Measurements from ENCODE around the gene CLEC2A.

CLEC2A gene

DNA sequence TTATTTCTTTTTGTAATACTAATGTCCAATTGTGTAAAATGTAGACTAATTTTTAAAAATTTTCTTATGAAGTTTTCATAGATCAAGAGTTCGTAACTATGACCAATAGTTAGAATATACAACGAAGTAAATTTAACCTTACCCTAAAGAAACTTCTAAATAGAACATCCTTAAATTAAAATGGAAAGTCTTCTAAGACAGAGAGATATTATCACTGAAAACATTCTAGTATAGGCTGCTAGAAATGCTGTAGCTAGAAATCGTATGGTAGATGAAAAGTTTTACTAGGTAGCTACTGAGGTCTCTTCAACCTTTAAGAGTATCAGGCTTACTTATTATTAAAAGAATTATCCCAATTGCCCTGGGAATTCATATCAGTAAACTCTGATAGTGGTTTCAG is 925 bp downstream of the CLEC2A start:
- Histone ChIP-seq H3K4me3 (ENCODE audit: low read length in 2 of 2) (no peak overlapping the region), H2BK12ac (ENCODE audit: low read length) (no peak overlapping the region), H2AK5ac (ENCODE audit: low read depth, low read length) (no peak overlapping the region), H3K79me1 (ENCODE audit: low read depth, low read length) (no peaks in the 10 kb centered on the region), H3K4me1 (ENCODE audit: control insufficient read depth in 2 of 2, insufficient read depth in 1 of 2, low read depth in 1 of 2, low read length in 2 of 2) (no peaks in the 10 kb centered on the region), H4K8ac (ENCODE audit: low read depth, low read length) (no peak overlapping the region), H2BK15ac (ENCODE audit: low read length) (no peak overlapping the region), H2BK5ac (ENCODE audit: low read length) (no peak overlapping the region), H3K23ac (ENCODE audit: low read depth, low read length, poor library complexity) (no peak overlapping the region), H3K9ac (ENCODE audit: low read depth, low read length, poor library complexity) (no peak overlapping the region), H3K4me2 (ENCODE audit: insufficient read depth, low read length, poor library complexity, severe bottlenecking) (no peak overlapping the region), H4K91ac (ENCODE audit: low read depth, low read length, poor library complexity) (no peak overlapping the region), H3K36me3 (replicated peaks in 1 of 2; ENCODE audit: control insufficient read depth in 2 of 2, insufficient read depth in 2 of 2, low read length in 2 of 2) (no peaks in the 10 kb centered on the region), H3K27me3 (ENCODE audit: control insufficient read depth in 3 of 3, insufficient read depth in 3 of 3, low read depth in 1 of 3, low read length in 3 of 3) (no peaks in the 10 kb centered on the region), H3K9me3 (replicated peaks in 1 of 2; ENCODE audit: control insufficient read depth in 2 of 2, insufficient read depth in 1 of 2, low read depth in 1 of 2, low read length in 2 of 2) (no peaks in the 10 kb centered on the region), H2AFZ (ENCODE audit: low read length) (no peak overlapping the region), H3K18ac (ENCODE audit: low read length) (no peak overlapping the region), H2BK120ac (ENCODE audit: low read depth, low read length) (no peak overlapping the region), H3K4ac (ENCODE audit: low read length) (no peak overlapping the region), H3K27ac (replicated peaks; ENCODE audit: low read length) (no peak overlapping the region), H3K14ac (ENCODE audit: low read length) (no peak overlapping the region)
- WGBS, 2 donors (ENCODE audit: extremely low coverage in 2 of 2, insufficient read length in 2 of 2, insufficient replicate concordance in 1 of 2) = no CpG with 5 or more reads among the region's 3 CpGs
- DNase-seq (ENCODE audit: low spot score) = no peak

- H2BK15ac ChIP-seq (ENCODE audit: low read length) = no peak overlapping the region
- no peak overlapping the region for H3K4ac ChIP-seq (ENCODE audit: low read length)
- no peaks in the 10 kb centered on the region for H3K9me3 ChIP-seq (replicated peaks in 1 of 2; ENCODE audit: control insufficient read depth in 2 of 2, insufficient read depth in 1 of 2, low read depth in 1 of 2, low read length in 2 of 2)
- H3K27me3 ChIP-seq (ENCODE audit: control insufficient read depth in 3 of 3, insufficient read depth in 3 of 3, low read depth in 1 of 3, low read length in 3 of 3) = no peaks in the 10 kb centered on the region
- no peaks in the 10 kb centered on the region for H3K4me1 ChIP-seq (ENCODE audit: control insufficient read depth in 2 of 2, insufficient read depth in 1 of 2, low read depth in 1 of 2, low read length in 2 of 2)
- H3K23ac ChIP-seq (ENCODE audit: low read depth, low read length, poor library complexity) = no peak overlapping the region
- no peak overlapping the region for H4K91ac ChIP-seq (ENCODE audit: low read depth, low read length, poor library complexity)
- no CpG with 5 or more reads among the region's 3 CpGs for WGBS, 2 donors (ENCODE audit: extremely low coverage in 2 of 2, insufficient read length in 2 of 2, insufficient replicate concordance in 1 of 2)
- no peak overlapping the region for H2AFZ ChIP-seq (ENCODE audit: low read length)
- no peaks in the 10 kb centered on the region for H3K36me3 ChIP-seq (replicated peaks in 1 of 2; ENCODE audit: control insufficient read depth in 2 of 2, insufficient read depth in 2 of 2, low read length in 2 of 2)
- no peak overlapping the region for H3K4me3 ChIP-seq (ENCODE audit: low read length in 2 of 2)
- no peak overlapping the region for H2BK120ac ChIP-seq (ENCODE audit: low read depth, low read length)
- DNase-seq (ENCODE audit: low spot score) = no peak
- H3K27ac ChIP-seq (replicated peaks; ENCODE audit: low read length) = no peak overlapping the region
- H2BK5ac ChIP-seq (ENCODE audit: low read length) = no peak overlapping the region
- no peak overlapping the region for H3K4me2 ChIP-seq (ENCODE audit: insufficient read depth, low read length, poor library complexity, severe bottlenecking)
- H2BK12ac ChIP-seq (ENCODE audit: low read length) = no peak overlapping the region
- H4K8ac ChIP-seq (ENCODE audit: low read depth, low read length) = no peak overlapping the region
- no peak overlapping the region for H3K14ac ChIP-seq (ENCODE audit: low read length)
- H2AK5ac ChIP-seq (ENCODE audit: low read depth, low read length) = no peak overlapping the region
- H3K18ac ChIP-seq (ENCODE audit: low read length) = no peak overlapping the region
- no peaks in the 10 kb centered on the region for H3K79me1 ChIP-seq (ENCODE audit: low read depth, low read length)
- no peak overlapping the region for H3K9ac ChIP-seq (ENCODE audit: low read depth, low read length, poor library complexity)
These were observed 3.6 kb downstream of the CLEC2A start for GRCh38 chr12:9928607-9929006.

DNA sequence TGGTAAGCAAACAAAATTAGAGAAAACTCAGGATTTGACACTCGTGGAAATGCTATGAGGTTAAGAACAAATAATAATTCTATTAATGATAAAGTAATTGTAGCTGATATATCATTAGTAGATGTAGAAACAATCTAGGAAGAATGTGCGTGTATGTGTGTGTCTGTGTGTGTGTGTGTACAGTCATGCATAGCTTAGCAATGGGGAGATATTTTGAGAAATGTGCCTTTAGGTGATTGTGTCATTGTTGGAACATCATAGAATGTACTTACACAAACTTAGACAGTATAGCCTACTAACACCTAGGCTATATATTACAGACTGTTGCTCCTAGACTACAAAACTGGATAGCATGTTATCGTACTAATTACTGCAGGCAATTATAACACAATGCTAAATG is 5.3 kb downstream of the CLEC2A start:
- Histone ChIP-seq H2AFZ (ENCODE audit: low read length) (no peak overlapping the region), H3K18ac (ENCODE audit: low read length) (no peak overlapping the region), H3K9ac (ENCODE audit: low read depth, low read length, poor library complexity) (no peak overlapping the region), H3K4me2 (ENCODE audit: insufficient read depth, low read length, poor library complexity, severe bottlenecking) (no peak overlapping the region), H3K36me3 (replicated peaks in 1 of 2; ENCODE audit: control insufficient read depth in 2 of 2, insufficient read depth in 2 of 2, low read length in 2 of 2) (no peaks in the 10 kb centered on the region), H2BK12ac (ENCODE audit: low read length) (no peak overlapping the region), H3K79me1 (ENCODE audit: low read depth, low read length) (no peaks in the 10 kb centered on the region), H2BK120ac (ENCODE audit: low read depth, low read length) (no peak overlapping the region), H3K4ac (ENCODE audit: low read length) (no peak overlapping the region), H3K27ac (replicated peaks; ENCODE audit: low read length) (no peak overlapping the region), H3K23ac (ENCODE audit: low read depth, low read length, poor library complexity) (no peak overlapping the region), H2BK5ac (ENCODE audit: low read length) (no peak overlapping the region), H4K8ac (ENCODE audit: low read depth, low read length) (no peak overlapping the region), H2BK15ac (ENCODE audit: low read length) (no peak overlapping the region), H3K27me3 (ENCODE audit: control insufficient read depth in 3 of 3, insufficient read depth in 3 of 3, low read depth in 1 of 3, low read length in 3 of 3) (no peaks in the 10 kb centered on the region), H3K4me1 (ENCODE audit: control insufficient read depth in 2 of 2, insufficient read depth in 1 of 2, low read depth in 1 of 2, low read length in 2 of 2) (no peaks in the 10 kb centered on the region), H3K14ac (ENCODE audit: low read length) (no peak overlapping the region), H3K4me3 (ENCODE audit: low read length in 2 of 2) (no peak overlapping the region), H4K91ac (ENCODE audit: low read depth, low read length, poor library complexity) (no peak overlapping the region), H3K9me3 (replicated peaks in 1 of 2; ENCODE audit: control insufficient read depth in 2 of 2, insufficient read depth in 1 of 2, low read depth in 1 of 2, low read length in 2 of 2) (no peaks in the 10 kb centered on the region), H2AK5ac (ENCODE audit: low read depth, low read length) (no peak overlapping the region)
- WGBS, 2 donors (ENCODE audit: extremely low coverage in 2 of 2, insufficient read length in 2 of 2, insufficient replicate concordance in 1 of 2) = no CpG with 5 or more reads among the region's 3 CpGs
- no peak for DNase-seq (ENCODE audit: low spot score)

- H4K91ac ChIP-seq (ENCODE audit: low read depth, low read length, poor library complexity) = no peak overlapping the region
- H2BK120ac ChIP-seq (ENCODE audit: low read depth, low read length) = no peak overlapping the region
- H2BK12ac ChIP-seq (ENCODE audit: low read length) = no peak overlapping the region
- H3K4ac ChIP-seq (ENCODE audit: low read length) = no peak overlapping the region
- no peaks in the 10 kb centered on the region for H3K9me3 ChIP-seq (replicated peaks in 1 of 2; ENCODE audit: control insufficient read depth in 2 of 2, insufficient read depth in 1 of 2, low read depth in 1 of 2, low read length in 2 of 2)
- H3K14ac ChIP-seq (ENCODE audit: low read length) = no peak overlapping the region
- no peak overlapping the region for H3K27ac ChIP-seq (replicated peaks; ENCODE audit: low read length)
- no peak overlapping the region for H2AFZ ChIP-seq (ENCODE audit: low read length)
- H4K8ac ChIP-seq (ENCODE audit: low read depth, low read length) = no peak overlapping the region
- H3K4me1 ChIP-seq (ENCODE audit: control insufficient read depth in 2 of 2, insufficient read depth in 1 of 2, low read depth in 1 of 2, low read length in 2 of 2) = no peaks in the 10 kb centered on the region
- no peak overlapping the region for H3K4me3 ChIP-seq (ENCODE audit: low read length in 2 of 2)
- no peak overlapping the region for H2BK5ac ChIP-seq (ENCODE audit: low read length)
- no peak overlapping the region for H3K4me2 ChIP-seq (ENCODE audit: insufficient read depth, low read length, poor library complexity, severe bottlenecking)
- H3K27me3 ChIP-seq (ENCODE audit: control insufficient read depth in 3 of 3, insufficient read depth in 3 of 3, low read depth in 1 of 3, low read length in 3 of 3) = no peaks in the 10 kb centered on the region
- H2BK15ac ChIP-seq (ENCODE audit: low read length) = no peak overlapping the region
- no CpG with 5 or more reads among the region's 5 CpGs for WGBS, 2 donors (ENCODE audit: extremely low coverage in 2 of 2, insufficient read length in 2 of 2, insufficient replicate concordance in 1 of 2)
- no peak overlapping the region for H3K23ac ChIP-seq (ENCODE audit: low read depth, low read length, poor library complexity)
- no peak overlapping the region for H3K9ac ChIP-seq (ENCODE audit: low read depth, low read length, poor library complexity)
- no peaks in the 10 kb centered on the region for H3K79me1 ChIP-seq (ENCODE audit: low read depth, low read length)
- H3K18ac ChIP-seq (ENCODE audit: low read length) = no peak overlapping the region
- no peak overlapping the region for H2AK5ac ChIP-seq (ENCODE audit: low read depth, low read length)
- no peaks in the 10 kb centered on the region for H3K36me3 ChIP-seq (replicated peaks in 1 of 2; ENCODE audit: control insufficient read depth in 2 of 2, insufficient read depth in 2 of 2, low read length in 2 of 2)
- DNase-seq (ENCODE audit: low spot score) = peak; percentile 14
These were observed 6.3 kb downstream of the CLEC2A start for GRCh38 chr12:9925705-9926393.

Data from neuronal stem cell (in vitro differentiated cells).